ENCODE measurements around the gene KRTAP10-3.
A peak's percentile ranks its signal among the peaks of the same experiment; 100 is the strongest.

DNA sequence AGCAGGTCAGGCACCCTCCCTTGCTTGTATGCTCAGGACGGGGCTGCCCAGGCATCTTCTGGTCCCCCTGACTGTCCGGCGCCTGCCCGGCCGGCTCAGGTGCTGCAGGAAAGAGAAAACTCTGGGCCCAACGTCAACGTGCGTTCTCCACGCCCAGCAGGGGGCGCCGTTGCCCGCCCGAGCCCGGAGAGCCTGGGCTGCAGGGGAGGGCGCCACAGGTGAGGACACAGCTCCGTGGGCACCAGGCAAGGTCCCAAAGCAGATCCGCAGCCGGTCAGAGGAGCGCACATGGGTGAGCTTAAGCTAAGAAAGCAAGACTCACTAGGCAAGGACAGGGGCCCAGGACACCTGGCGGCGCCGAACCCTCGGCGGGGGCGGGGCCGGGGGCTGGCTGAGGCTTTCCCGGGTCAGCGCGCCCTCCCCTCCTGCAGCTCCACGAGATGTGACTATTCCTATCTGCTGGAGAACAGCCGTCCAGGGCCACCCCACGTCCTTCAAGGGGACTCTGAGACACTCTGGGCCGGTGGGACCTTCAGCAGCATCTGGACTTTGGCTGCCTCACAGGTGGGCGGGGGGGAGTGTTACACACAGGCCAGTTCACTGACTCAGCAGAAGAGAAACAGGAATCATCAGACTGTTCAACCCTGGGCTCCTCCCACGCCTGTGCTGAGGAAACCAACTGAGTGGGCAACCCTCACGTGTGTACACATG is 47.9 kb downstream of the KRTAP10-3 start:
- TF ChIP-seq, protein P1, sequence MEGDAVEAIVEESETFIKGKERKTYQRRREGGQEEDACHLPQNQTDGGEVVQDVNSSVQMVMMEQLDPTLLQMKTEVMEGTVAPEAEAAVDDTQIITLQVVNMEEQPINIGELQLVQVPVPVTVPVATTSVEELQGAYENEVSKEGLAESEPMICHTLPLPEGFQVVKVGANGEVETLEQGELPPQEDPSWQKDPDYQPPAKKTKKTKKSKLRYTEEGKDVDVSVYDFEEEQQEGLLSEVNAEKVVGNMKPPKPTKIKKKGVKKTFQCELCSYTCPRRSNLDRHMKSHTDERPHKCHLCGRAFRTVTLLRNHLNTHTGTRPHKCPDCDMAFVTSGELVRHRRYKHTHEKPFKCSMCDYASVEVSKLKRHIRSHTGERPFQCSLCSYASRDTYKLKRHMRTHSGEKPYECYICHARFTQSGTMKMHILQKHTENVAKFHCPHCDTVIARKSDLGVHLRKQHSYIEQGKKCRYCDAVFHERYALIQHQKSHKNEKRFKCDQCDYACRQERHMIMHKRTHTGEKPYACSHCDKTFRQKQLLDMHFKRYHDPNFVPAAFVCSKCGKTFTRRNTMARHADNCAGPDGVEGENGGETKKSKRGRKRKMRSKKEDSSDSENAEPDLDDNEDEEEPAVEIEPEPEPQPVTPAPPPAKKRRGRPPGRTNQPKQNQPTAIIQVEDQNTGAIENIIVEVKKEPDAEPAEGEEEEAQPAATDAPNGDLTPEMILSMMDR (IDR thresholded peaks at IDR 0.05; ENCODE audit: low read depth, low read length): peak; percentile 67
- no peak for TF ChIP-seq POLR2A (IDR thresholded peaks at IDR 0.05; ENCODE audit: extremely low read depth, insufficient read length)
- TF ChIP-seq MAX (IDR thresholded peaks at IDR 0.05; ENCODE audit: low read depth, low read length): no peak

All from NB4 (cell line).